Measurements from ENCODE around the gene C3orf70.

The C3orf70 gene

GRCh38 chr3:185065059-185065458 lies 87.8 kb downstream of the C3orf70 start:
- peak; percentile 12 for TF ChIP-seq CTCF (conservative IDR thresholded peaks at IDR 0.05; ENCODE audit: low read depth, low read length)
- no peak for DNase-seq (ENCODE audit: low read depth)
- H3K4me3 ChIP-seq (ENCODE audit: low read depth, low read length), result no peak overlapping the region

GRCh38 chr3:185063431-185063830 lies 89.4 kb downstream of the C3orf70 start:
- TF ChIP-seq CTCF (conservative IDR thresholded peaks at IDR 0.05; ENCODE audit: low read depth, low read length), result no peak
- H3K4me3 ChIP-seq (ENCODE audit: low read depth, low read length), result no peak overlapping the region
- no peak for DNase-seq (ENCODE audit: low read depth)

- no peak for TF ChIP-seq CTCF (conservative IDR thresholded peaks at IDR 0.05; ENCODE audit: low read depth, low read length)
Measured at GRCh38 chr3:185062191-185062590, 90.7 kb downstream of the C3orf70 start.

GRCh38 chr3:185060655-185061054 lies 92.2 kb downstream of the C3orf70 start:
- no peak overlapping the region for H3K4me3 ChIP-seq (ENCODE audit: low read depth, low read length)
- no peak for TF ChIP-seq CTCF (conservative IDR thresholded peaks at IDR 0.05; ENCODE audit: low read depth, low read length)
- no peak for DNase-seq (ENCODE audit: low read depth)

More at GRCh38 chr3:185062191-185062590, 90.7 kb downstream of the C3orf70 start:
- H3K4me3 ChIP-seq (ENCODE audit: low read depth, low read length), result no peak overlapping the region
- no peak for DNase-seq (ENCODE audit: low read depth)

GRCh38 chr3:185059766-185060165 lies 93.1 kb downstream of the C3orf70 start:
- DNase-seq (ENCODE audit: low read depth), result no peak
- no peak overlapping the region for H3K4me3 ChIP-seq (ENCODE audit: low read depth, low read length)
- TF ChIP-seq CTCF (conservative IDR thresholded peaks at IDR 0.05; ENCODE audit: low read depth, low read length), result no peak

- DNase-seq (ENCODE audit: low read depth), result no peak
- TF ChIP-seq CTCF (conservative IDR thresholded peaks at IDR 0.05; ENCODE audit: low read depth, low read length), result no peak
- H3K4me3 ChIP-seq (ENCODE audit: low read depth, low read length), result no peak overlapping the region
Measured at GRCh38 chr3:185058796-185059195, 94.1 kb downstream of the C3orf70 start.

GRCh38 chr3:185057829-185058228 lies 95.0 kb downstream of the C3orf70 start:
- no peak for DNase-seq (ENCODE audit: low read depth)
- no peak for TF ChIP-seq CTCF (conservative IDR thresholded peaks at IDR 0.05; ENCODE audit: low read depth, low read length)
- H3K4me3 ChIP-seq (ENCODE audit: low read depth, low read length), result no peak overlapping the region

All from choroid plexus epithelial cell (primary cell).